ENCODE data around the gene PMS1.
A peak's percentile ranks its signal among the peaks of the same experiment; 100 is the strongest.
"Not testable (repeated sequence)": the region's sequence is repeated elsewhere in the genome, so short reads cannot be mapped to it uniquely, and the experiment has no call there.

The PMS1 gene

GRCh38 chr2:189818249-189819038 is 34.2 kb downstream of the PMS1 start:
- no peak for DNase-seq (ENCODE audit: low read depth)

- DNase-seq (ENCODE audit: low read depth) = peak; percentile 77
Observed at GRCh38 chr2:189819297-189819704, 35.1 kb downstream of the PMS1 start.

GRCh38 chr2:189821953-189822748 is 37.9 kb downstream of the PMS1 start:
- DNase-seq (ENCODE audit: low read depth) = peak; percentile 90

- DNase-seq (ENCODE audit: low read depth) = peak; percentile 59
Observed at GRCh38 chr2:189824694-189825396, 40.6 kb downstream of the PMS1 start.

- DNase-seq (ENCODE audit: low read depth) = no peak
Observed at GRCh38 chr2:189826039-189826438, 41.8 kb downstream of the PMS1 start.

GRCh38 chr2:189829102-189829833 is 45.0 kb downstream of the PMS1 start:
- DNase-seq (ENCODE audit: low read depth) = no peak

- no peak for DNase-seq (ENCODE audit: low read depth)
Observed at GRCh38 chr2:189830510-189830909, 46.3 kb downstream of the PMS1 start.

- DNase-seq (ENCODE audit: low read depth) = peak; percentile 53
Observed at GRCh38 chr2:189834059-189834458, 49.8 kb downstream of the PMS1 start.

- DNase-seq (ENCODE audit: low read depth) = not testable (repeated sequence)
Observed at GRCh38 chr2:189834642-189835041, 50.4 kb downstream of the PMS1 start.

GRCh38 chr2:189835855-189836558 is 51.8 kb downstream of the PMS1 start:
- peak; percentile 18 for DNase-seq (ENCODE audit: low read depth)

- peak; percentile 93 for DNase-seq (ENCODE audit: low read depth)
Observed at GRCh38 chr2:189836644-189837043, 52.4 kb downstream of the PMS1 start.

- DNase-seq (ENCODE audit: low read depth) = no peak
Observed at GRCh38 chr2:189837326-189837725, 53.1 kb downstream of the PMS1 start.

- DNase-seq (ENCODE audit: low read depth) = no peak
Observed at GRCh38 chr2:189841019-189841418, 56.8 kb downstream of the PMS1 start.

GRCh38 chr2:189848276-189848675 is 64.0 kb downstream of the PMS1 start:
- DNase-seq (ENCODE audit: low read depth) = no peak

GRCh38 chr2:189849550-189849949 is 65.3 kb downstream of the PMS1 start:
- DNase-seq (ENCODE audit: low read depth) = no peak

GRCh38 chr2:189851174-189851826 is 67.0 kb downstream of the PMS1 start:
- no peak for DNase-seq (ENCODE audit: low read depth)

GRCh38 chr2:189854187-189854586 is 69.9 kb downstream of the PMS1 start:
- no peak for DNase-seq (ENCODE audit: low read depth)

- peak; percentile 40 for DNase-seq (ENCODE audit: low read depth)
Observed at GRCh38 chr2:189854940-189855339, 70.7 kb downstream of the PMS1 start.

GRCh38 chr2:189858291-189858690 is 74.0 kb downstream of the PMS1 start:
- DNase-seq (ENCODE audit: low read depth) = no peak

- DNase-seq (ENCODE audit: low read depth) = peak; percentile 50
Observed at GRCh38 chr2:189860161-189860560, 75.9 kb downstream of the PMS1 start.

GRCh38 chr2:189862751-189863150 is 78.5 kb downstream of the PMS1 start:
- DNase-seq (ENCODE audit: low read depth) = no peak
